ENCODE results near the gene CORO7. TPM values are rescaled to one million over a fixed set of nuclear protein-coding genes. Genes with fewer than 3 reads are reported as not detected.

The CORO7 gene
- 100 to 1,000 TPM in 1 of 2 donors, 10 to 100 TPM in 1; 88.6 to 105 TPM for total RNA-seq

GRCh38 chr16:4416200-4417032 is at the start of gene CORO7:
CORO7 (minus strand) TSS chr16:4416596; CDS start chr16:4416518, 78 bp downstream.
- DNase-seq (peak; percentile 99 to 100), ATAC-seq (replicated peaks in 1 of 2) (peak; percentile 81)
- H3K4me3 Mint-ChIP-seq, result peak within 1 kb of the TSS; percentile 88 to 96
- peaks cover 3 to 16% of the 10 kb centered on the region in 2 donors for H3K36me3 Mint-ChIP-seq (ENCODE audit: insufficient read depth in 2 of 2)
- H3K4me1 Mint-ChIP-seq (ENCODE audit: low read depth), result peaks cover 36% of the 10 kb centered on the region
- H3K27me3 Mint-ChIP-seq (ENCODE audit: low read depth), result no peaks in the 10 kb centered on the region
- peak within 1 kb of the TSS; percentile 91 for H3K27ac Mint-ChIP-seq
- H3K9me3 Mint-ChIP-seq, result no peaks in the 10 kb centered on the region

- Mint-ChIP-seq H3K4me1 (ENCODE audit: low read depth) (peaks cover 7% of the 10 kb centered on the region), H3K9me3 (no peaks in the 10 kb centered on the region), H3K36me3 (ENCODE audit: insufficient read depth in 2 of 2) (peaks cover 4 to 14% of the 10 kb centered on the region in 2 donors), H3K27me3 (ENCODE audit: low read depth) (no peaks in the 10 kb centered on the region), H3K27ac (peak overlapping the region; percentile 83), H3K4me3 (no peak overlapping the region)
- DNase-seq, result no peak
- no peak for ATAC-seq (replicated peaks in 1 of 2)
Observed at GRCh38 chr16:4463522-4464163, 47.2 kb upstream of the CORO7 start.

- no peak overlapping the region for H3K27ac Mint-ChIP-seq
- ATAC-seq (replicated peaks in 1 of 2) (no peak), DNase-seq (no peak)
- H3K4me1 Mint-ChIP-seq (ENCODE audit: low read depth), result peaks cover 7% of the 10 kb centered on the region
- H3K27me3 Mint-ChIP-seq (ENCODE audit: low read depth), result no peaks in the 10 kb centered on the region
- H3K9me3 Mint-ChIP-seq, result no peaks in the 10 kb centered on the region
- peaks cover 4 to 14% of the 10 kb centered on the region in 2 donors for H3K36me3 Mint-ChIP-seq (ENCODE audit: insufficient read depth in 2 of 2)
- no peak overlapping the region for H3K4me3 Mint-ChIP-seq
Observed at GRCh38 chr16:4461250-4462085, 45.1 kb upstream of the CORO7 start.

- Mint-ChIP-seq H3K27ac (no peak overlapping the region), H3K4me1 (ENCODE audit: low read depth) (peaks cover 4% of the 10 kb centered on the region), H3K9me3 (no peaks in the 10 kb centered on the region), H3K4me3 (no peak overlapping the region), H3K36me3 (ENCODE audit: insufficient read depth in 2 of 2) (peaks cover 4 to 19% of the 10 kb centered on the region in 2 donors), H3K27me3 (ENCODE audit: low read depth) (no peaks in the 10 kb centered on the region)
- ATAC-seq (replicated peaks in 1 of 2) (no peak), DNase-seq (no peak)
Observed at GRCh38 chr16:4460936-4461249, 44.5 kb upstream of the CORO7 start.

- Mint-ChIP-seq H3K9me3 (no peaks in the 10 kb centered on the region), H3K4me3 (no peak overlapping the region), H3K4me1 (ENCODE audit: low read depth) (no peaks in the 10 kb centered on the region), H3K27me3 (ENCODE audit: low read depth) (no peaks in the 10 kb centered on the region), H3K27ac (no peak overlapping the region), H3K36me3 (ENCODE audit: insufficient read depth in 2 of 2) (peaks cover 6 to 20% of the 10 kb centered on the region in 2 donors)
- DNase-seq, result no peak
- no peak for ATAC-seq (replicated peaks in 1 of 2)
Observed at GRCh38 chr16:4455951-4456350, 39.6 kb upstream of the CORO7 start.

- peaks cover 5 to 18% of the 10 kb centered on the region in 2 donors for H3K36me3 Mint-ChIP-seq (ENCODE audit: insufficient read depth in 2 of 2)
- no peak overlapping the region for H3K4me3 Mint-ChIP-seq
- no peaks in the 10 kb centered on the region for H3K27me3 Mint-ChIP-seq (ENCODE audit: low read depth)
- no peaks in the 10 kb centered on the region for H3K4me1 Mint-ChIP-seq (ENCODE audit: low read depth)
- no peak for DNase-seq
- H3K9me3 Mint-ChIP-seq, result no peaks in the 10 kb centered on the region
- ATAC-seq (replicated peaks in 1 of 2), result no peak
- H3K27ac Mint-ChIP-seq, result no peak overlapping the region
Observed at GRCh38 chr16:4455081-4455480, 38.7 kb upstream of the CORO7 start.

- no peaks in the 10 kb centered on the region for H3K27me3 Mint-ChIP-seq (ENCODE audit: low read depth)
- no peaks in the 10 kb centered on the region for H3K4me1 Mint-ChIP-seq (ENCODE audit: low read depth)
- H3K27ac Mint-ChIP-seq, result no peak overlapping the region
- H3K4me3 Mint-ChIP-seq, result no peak overlapping the region
- H3K9me3 Mint-ChIP-seq, result no peaks in the 10 kb centered on the region
- DNase-seq, result no peak
- H3K36me3 Mint-ChIP-seq (ENCODE audit: insufficient read depth in 2 of 2), result peaks cover 5 to 19% of the 10 kb centered on the region in 2 donors
- no peak for ATAC-seq (replicated peaks in 1 of 2)
Observed at GRCh38 chr16:4454623-4455022, 38.2 kb upstream of the CORO7 start.

- H3K27me3 Mint-ChIP-seq (ENCODE audit: low read depth), result no peaks in the 10 kb centered on the region
- no peaks in the 10 kb centered on the region for H3K4me1 Mint-ChIP-seq (ENCODE audit: low read depth)
- H3K9me3 Mint-ChIP-seq, result no peaks in the 10 kb centered on the region
- H3K27ac Mint-ChIP-seq, result no peak overlapping the region
- no peak for DNase-seq
- no peak overlapping the region for H3K4me3 Mint-ChIP-seq
- H3K36me3 Mint-ChIP-seq (ENCODE audit: insufficient read depth in 2 of 2), result peaks cover 2 to 23% of the 10 kb centered on the region in 2 donors
- no peak for ATAC-seq (replicated peaks in 1 of 2)
Observed at GRCh38 chr16:4452674-4453073, 36.3 kb upstream of the CORO7 start.

- DNase-seq (no peak), ATAC-seq (replicated peaks in 1 of 2) (no peak)
- Mint-ChIP-seq H3K4me1 (ENCODE audit: low read depth) (no peaks in the 10 kb centered on the region), H3K27ac (no peak overlapping the region), H3K9me3 (no peaks in the 10 kb centered on the region), H3K4me3 (no peak overlapping the region), H3K27me3 (ENCODE audit: low read depth) (no peaks in the 10 kb centered on the region), H3K36me3 (ENCODE audit: insufficient read depth in 2 of 2) (peaks cover 2 to 15% of the 10 kb centered on the region in 2 donors)
Observed at GRCh38 chr16:4450931-4451519, 34.6 kb upstream of the CORO7 start.

- no peak for ATAC-seq (replicated peaks in 1 of 2)
- H3K27ac Mint-ChIP-seq, result no peak overlapping the region
- peaks cover 2 to 16% of the 10 kb centered on the region in 2 donors for H3K36me3 Mint-ChIP-seq (ENCODE audit: insufficient read depth in 2 of 2)
- H3K4me1 Mint-ChIP-seq (ENCODE audit: low read depth), result no peaks in the 10 kb centered on the region
- no peaks in the 10 kb centered on the region for H3K27me3 Mint-ChIP-seq (ENCODE audit: low read depth)
- no peak overlapping the region for H3K4me3 Mint-ChIP-seq
- DNase-seq, result no peak
- H3K9me3 Mint-ChIP-seq, result no peaks in the 10 kb centered on the region
Observed at GRCh38 chr16:4450430-4450829, 34.0 kb upstream of the CORO7 start.

GRCh38 chr16:4443986-4444385 is 27.6 kb upstream of the CORO7 start:
- H3K9me3 Mint-ChIP-seq, result no peaks in the 10 kb centered on the region
- peaks cover 12 to 21% of the 10 kb centered on the region in 2 donors for H3K36me3 Mint-ChIP-seq (ENCODE audit: insufficient read depth in 2 of 2)
- ATAC-seq (replicated peaks in 1 of 2), result no peak

GRCh38 chr16:4443271-4443670 is 26.9 kb upstream of the CORO7 start:
- DNase-seq (no peak), ATAC-seq (replicated peaks in 1 of 2) (no peak)
- Mint-ChIP-seq H3K9me3 (no peaks in the 10 kb centered on the region), H3K4me1 (ENCODE audit: low read depth) (no peaks in the 10 kb centered on the region), H3K36me3 (ENCODE audit: insufficient read depth in 2 of 2) (peaks cover 12 to 22% of the 10 kb centered on the region in 2 donors), H3K4me3 (no peak overlapping the region), H3K27me3 (ENCODE audit: low read depth) (no peaks in the 10 kb centered on the region), H3K27ac (no peak overlapping the region)

More at GRCh38 chr16:4443986-4444385, 27.6 kb upstream of the CORO7 start:
- H3K4me3 Mint-ChIP-seq, result no peak overlapping the region
- H3K27me3 Mint-ChIP-seq (ENCODE audit: low read depth), result no peaks in the 10 kb centered on the region
- H3K4me1 Mint-ChIP-seq (ENCODE audit: low read depth), result no peaks in the 10 kb centered on the region
- no peak for DNase-seq
- no peak overlapping the region for H3K27ac Mint-ChIP-seq

- Mint-ChIP-seq H3K4me3 (no peak overlapping the region), H3K9me3 (no peaks in the 10 kb centered on the region), H3K36me3 (ENCODE audit: insufficient read depth in 2 of 2) (peaks cover 13 to 22% of the 10 kb centered on the region in 2 donors), H3K4me1 (ENCODE audit: low read depth) (no peaks in the 10 kb centered on the region), H3K27ac (no peak overlapping the region), H3K27me3 (ENCODE audit: low read depth) (no peaks in the 10 kb centered on the region)
- DNase-seq (no peak), ATAC-seq (replicated peaks in 1 of 2) (no peak)
Observed at GRCh38 chr16:4442371-4442770, 26.0 kb upstream of the CORO7 start.

Measured in activated T-cell treated with anti-CD3 and anti-CD28 coated beads, Interleukin-2, amount 50 U/mL, for 72 hours (primary cell).